K562 (cell line): ENCODE results near the gene NDUFAB1. TPM values are rescaled to one million over a fixed set of nuclear protein-coding genes. Genes with fewer than 3 reads are reported as not detected.
A peak's percentile ranks its signal among the peaks of the same experiment; 100 is the strongest.

Source experiments
- ATAC-seq: fragments of 200-7000 bp; cut with Tn5 transposase; 3 replicates; pipeline ENCODE4 v1.9.1; 2020; ENCODE audit warnings: moderate library complexity
- BruUV-seq: library from RNA; stranded (reverse); fragments of 400-500 nt; replicated peaks from 2 replicates; lab custom pipeline; 2021; lab: Mats Ljungman, UMichigan
- CTCF ChIA-PET: fragments of 300-600 bp; formaldehyde crosslinking; extraction: SDS; loops from one replicate; lab custom pipeline; 2021; ENCODE audit warnings: low intra/inter-chr PET ratio; lab: Yijun Ruan, JAX
- POLR2A ChIA-PET: fragments of 300-600, 350-650 bp; sonication (Branson Sonifier 250); formaldehyde crosslinking; extraction: SDS; loops from one replicate; lab custom pipeline; 2021; ENCODE audit warnings: antibody characterized with exemption, inconsistent platforms; lab: Yijun Ruan, JAX
- DNase-seq, 4 experiments: peaks; one replicate each; pipeline versions ENCODE4 v3.0.0 to v3.0.0-alpha.2; 2011 to 2018; ENCODE audit warnings: low spot score in 3 of 4, mixed read lengths in 3 of 4; ENCODE audit errors: extremely low read depth in 1 of 4
- FAIRE-seq: peaks from 2 replicates; lab custom pipeline; 2011; peaks lifted over from hg19 to GRCh38; lab: Jason Lieb, UNC
- H2AFZ ChIP-seq: 2 replicates; pipeline ENCODE4 v1.6.0; 2011; ENCODE audit warnings: low read depth, low read length, control low read depth, inconsistent platforms
- H3K27ac ChIP-seq: fragments of 200-600 bp; 3 replicates; pipeline ENCODE4 v1.8.0; 2011; ENCODE audit warnings: low read depth, mild to moderate bottlenecking, control low read depth, inconsistent platforms, low read length, moderate library complexity, mixed read lengths; ENCODE audit errors: extremely low read depth
- H3K27me3 ChIP-seq, 2 experiments: fragments of 300-600 bp in 1 of 2; 2 replicates in 1 of 2; 3 replicates in 1 of 2; pipeline versions ENCODE4 v1.6.0 to v1.8.0; 2011; ENCODE audit warnings: inconsistent platforms in 2 of 2, low read length in 2 of 2, mild to moderate bottlenecking in 1 of 2, mixed read lengths in 1 of 2, moderate library complexity in 1 of 2; ENCODE audit not compliant: control insufficient read depth in 2 of 2, insufficient read depth in 2 of 2
- H3K36me3 ChIP-seq: fragments of 300-600 bp; 3 replicates; pipeline ENCODE4 v1.8.0; 2011; ENCODE audit warnings: mild to moderate bottlenecking, low read length, inconsistent platforms; ENCODE audit not compliant: control insufficient read depth, insufficient read depth
- H3K4me1 ChIP-seq, 2 experiments: fragments of 200-600 bp in 1 of 2; replicated peaks in 1 of 2; 2 replicates in 1 of 2; 3 replicates in 1 of 2; pipeline versions ENCODE4 v1.5.1 to v1.8.0; 2011; ENCODE audit warnings: inconsistent platforms in 2 of 2, low read length in 2 of 2, mild to moderate bottlenecking in 1 of 2, mixed read lengths in 1 of 2, moderate library complexity in 1 of 2; ENCODE audit not compliant: control insufficient read depth in 2 of 2, insufficient read depth in 2 of 2
- H3K4me2 ChIP-seq: 2 replicates; pipeline ENCODE4 v1.6.1; 2011; ENCODE audit warnings: low read length, control low read depth, inconsistent platforms, mixed read lengths; ENCODE audit not compliant: insufficient read depth
- H3K4me3 ChIP-seq: fragments of 200-600 bp; sonication (generic), shearing (Covaris generic); 2 replicates; pipeline ENCODE4 v1.5.1; 2016; ENCODE audit warnings: control low read depth, inconsistent platforms
- H3K79me2 ChIP-seq: fragments of 200-600 bp; 3 replicates; pipeline ENCODE4 v1.8.0; 2011; ENCODE audit warnings: low read length, inconsistent platforms; ENCODE audit not compliant: control insufficient read depth, insufficient read depth
- H3K9ac ChIP-seq, 2 experiments: 2 replicates each; pipeline versions ENCODE4 v1.6.0 to v1.6.1; 2011; ENCODE audit warnings: low read depth in 2 of 2, low read length in 2 of 2, control low read depth in 1 of 2, inconsistent platforms in 1 of 2, mild to moderate bottlenecking in 1 of 2, mixed read lengths in 1 of 2; ENCODE audit not compliant: insufficient read depth in 1 of 2
- H3K9me1 ChIP-seq: one replicate; pipeline ENCODE4 v1.6.0; 2011; ENCODE audit warnings: inconsistent platforms, mild to moderate bottlenecking, low read length, moderate library complexity; ENCODE audit not compliant: control insufficient read depth, insufficient read depth
- H3K9me3 ChIP-seq: replicated peaks from 2 replicates; pipeline ENCODE4 v1.5.1; 2011; ENCODE audit warnings: low read depth, low read length, inconsistent platforms; ENCODE audit not compliant: control insufficient read depth, insufficient read depth
- H4K20me1 ChIP-seq: replicated peaks from 2 replicates; pipeline ENCODE4 v1.6.1; 2011; ENCODE audit warnings: low read length, inconsistent platforms, mixed read lengths; ENCODE audit not compliant: control insufficient read depth, insufficient read depth
- CEBPG ChIP-seq, 3 experiments: fragments of 200-800 bp in 1 of 3; sonication (Bioruptor generic) in 1 of 3; sonication (generic) in 1 of 3; formaldehyde crosslinking in 1 of 3; IDR thresholded peaks in 2 of 3; conservative IDR thresholded peaks in 1 of 3; 2 replicates each; pipeline versions ENCODE4 v1.6.1 to v1.8.0; 2016 to 2022; ENCODE audit warnings: missing compliant biosample characterization in 2 of 3, missing genetic modification characterization in 2 of 3, mild to moderate bottlenecking in 1 of 3, missing genetic modification reagents in 1 of 3
- CTCF ChIP-seq, 3 experiments: IDR thresholded peaks in 2 of 3; conservative IDR thresholded peaks in 1 of 3; 2 replicates each; pipeline ENCODE4 v1.5.1; 2011 to 2012; ENCODE audit warnings: low read length in 3 of 3, mild to moderate bottlenecking in 3 of 3, control low read depth in 2 of 3, improper control_type of control experiment in 1 of 3, inconsistent platforms in 1 of 3, low read depth in 1 of 3, mixed read lengths in 1 of 3, moderate library complexity in 1 of 3; ENCODE audit not compliant: insufficient read depth in 2 of 3
- GTF2A2 ChIP-seq: IDR thresholded peaks from 2 replicates; pipeline ENCODE4 v1.6.1; 2016; ENCODE audit warnings: mild to moderate bottlenecking, missing genetic modification characterization, missing compliant biosample characterization
- GTF2B ChIP-seq: IDR thresholded peaks from 2 replicates; pipeline ENCODE4 v1.6.1; 2011; ENCODE audit not compliant: insufficient read length; ENCODE audit errors: extremely low read depth
- KLF13 ChIP-seq: fragments of 450-650 bp; IDR thresholded peaks from 2 replicates; pipeline ENCODE4 v1.6.1; 2016; ENCODE audit warnings: missing genetic modification characterization, low read depth, mild to moderate bottlenecking, missing compliant biosample characterization, moderate library complexity, borderline replicate concordance
- MCM5 ChIP-seq: fragments of 450-650 bp; IDR thresholded peaks from 2 replicates; pipeline ENCODE4 v1.6.1; 2016; ENCODE audit warnings: low read depth
- TAF15 ChIP-seq: fragments of 200-400 bp; formaldehyde crosslinking; IDR thresholded peaks from 2 replicates; pipeline ENCODE4 v1.6.1; 2017; ENCODE audit warnings: mild to moderate bottlenecking, low read depth, low read length, moderate library complexity
- TCF3 ChIP-seq: sonication (generic); formaldehyde crosslinking; IDR thresholded peaks from 2 replicates; pipeline ENCODE4 v1.4.0; 2020; ENCODE audit warnings: mild to moderate bottlenecking, missing genetic modification reagents
- TOE1 ChIP-seq, 2 experiments: fragments of 450-650 bp in 1 of 2; sonication (generic) in 1 of 2; formaldehyde crosslinking in 1 of 2; IDR thresholded peaks; 2 replicates each; pipeline versions ENCODE4 v1.7.1 to v1.8.0; 2016 to 2022; ENCODE audit warnings: borderline replicate concordance in 2 of 2, mild to moderate bottlenecking in 2 of 2, antibody characterized with exemption in 1 of 2, inconsistent platforms in 1 of 2, low read depth in 1 of 2, missing genetic modification reagents in 1 of 2, moderate library complexity in 1 of 2
- ZNF133 ChIP-seq: fragments of 250-450 bp; sonication (Bioruptor Pico); IDR thresholded peaks from 2 replicates; pipeline ENCODE4 v1.4.0; 2020; ENCODE audit warnings: mild to moderate bottlenecking
- ZNF134 ChIP-seq: fragments of 250-450 bp; sonication (Bioruptor Pico); conservative IDR thresholded peaks from 2 replicates; pipeline ENCODE4 v1.4.0; 2020
- ZNF239 ChIP-seq: fragments of 250-450 bp; sonication (Bioruptor Pico); IDR thresholded peaks from 2 replicates; pipeline ENCODE4 v1.4.0; 2020; ENCODE audit warnings: mild to moderate bottlenecking
- ZNF695 ChIP-seq: fragments of 450-650 bp; formaldehyde crosslinking; IDR thresholded peaks from 2 replicates; pipeline ENCODE4 v1.4.0; 2020; ENCODE audit warnings: mild to moderate bottlenecking, moderate library complexity
- WGBS: fragments of 100-300 bp; shearing (Covaris generic); methylation state at CpG from one replicate; pipeline ENCODE4 v1.1.6; 2016; ENCODE audit warnings: low coverage, mixed read lengths; ENCODE audit not compliant: insufficient coverage; ENCODE audit errors: missing lambda C conversion rate; 5-methylcytosine and 5-hydroxymethylcytosine counted together
- in situ Hi-C: fragments of 300-500 bp; cut with MboI; formaldehyde crosslinking; loops from 4 replicates; pipeline ENCODE4 v1.15.0; 2018; ENCODE audit warnings: inconsistent platforms, mixed read lengths
- intact Hi-C: fragments of 100-400 bp; cut with micrococcal nuclease; formaldehyde crosslinking; loops from 2 replicates; pipeline ENCODE4 v1.14.2; 2022
- polyA plus RNA-seq, 8 experiments: library from polyadenylated mRNA; depleted of rRNA in 4 of 8; stranded (reverse) in 5 of 8; unstranded in 3 of 8; fragments of >200 nt; fragmentation: Nextera tagmentation in 2 of 8; fragmentation: Illumina TruSeq in 1 of 8; extraction: Ambion mirVana in 2 of 8; extraction: Trizol in 1 of 8; gene quantifications; 2 replicates each; pipeline versions ENCODE4 v1.2.1 to v1.2.3, GENCODE V29; 2011 to 2014; ENCODE audit warnings: inconsistent platforms in 1 of 8, missing spikeins in 1 of 8
- total RNA-seq, 7 experiments: library from RNA; depleted of rRNA in 6 of 7; stranded (reverse); fragments of >200 nt in 6 of 7; fragmentation: Illumina TruSeq in 2 of 7; extraction: Trizol in 2 of 7; gene quantifications; 2 replicates each; pipeline versions ENCODE4 v1.2.1 to v1.2.3, GENCODE V29; 2011 to 2021; ENCODE audit warnings: low replicate concordance in 1 of 7
- TF ChIP-seq, protein P1 (sequence below): fragments of 250-450 bp; sonication (Bioruptor Pico); IDR thresholded peaks from 2 replicates; pipeline ENCODE4 v1.4.0; 2020; ENCODE audit warnings: mild to moderate bottlenecking

The NDUFAB1 gene
- total and polyA plus RNA-seq, 9 of the 15 experiments (the other 6 are each of a cell fraction or from before 2014, with no cell fraction given): 123 to 481 (median 238) TPM

- H3K9me3 ChIP-seq: no peaks in the 10 kb centered on the region
- in situ Hi-C loops (no loop called here), intact Hi-C loops (no loop called here)
- no peaks in the 10 kb centered on the region for H3K79me2 ChIP-seq
- H3K4me1 ChIP-seq: no peaks in the 10 kb centered on the region
- H3K4me3 ChIP-seq: no peak overlapping the region
- H3K9me1 ChIP-seq: no peaks in the 10 kb centered on the region
- 85% methylated on average over 3 of the region's 3 CpGs for WGBS
- H4K20me1 ChIP-seq: no peaks in the 10 kb centered on the region
- H3K4me2 ChIP-seq: no peak overlapping the region
- no TSS peak for BruUV-seq
- TF ChIP-seq TCF3 (no peak), ZNF133 (CRISPR knock-in tag) (no peak), ZNF239 (no peak), ZNF695 (CRISPR knock-in tag) (no peak), TAF15 (no peak), GTF2B (no peak), GTF2A2 (tag) (no peak), KLF13 (no peak), TOE1 (IDR thresholded peaks at IDR 0.05; ENCODE audit: borderline replicate concordance) (no peak), TOE1 (CRISPR knock-in tag; IDR thresholded peaks at IDR 0.05; ENCODE audit: borderline replicate concordance, low read depth) (no peak), CTCF (IDR thresholded peaks at IDR 0.05 in 2 of 3, conservative IDR thresholded peaks at IDR 0.05 in 1 of 3; ENCODE audit: insufficient read depth in 2 of 3, low read depth in 1 of 3, low read length in 3 of 3) (no peak), ZNF134 (CRISPR knock-in tag) (no peak), MCM5 (no peak), CEBPG (CRISPR knock-in tag; IDR thresholded peaks at IDR 0.05) (no peak), CEBPG (tag; conservative IDR thresholded peaks at IDR 0.05 in 1 of 2, IDR thresholded peaks at IDR 0.05 in 1 of 2) (no peak)
- TF ChIP-seq, protein P1, sequence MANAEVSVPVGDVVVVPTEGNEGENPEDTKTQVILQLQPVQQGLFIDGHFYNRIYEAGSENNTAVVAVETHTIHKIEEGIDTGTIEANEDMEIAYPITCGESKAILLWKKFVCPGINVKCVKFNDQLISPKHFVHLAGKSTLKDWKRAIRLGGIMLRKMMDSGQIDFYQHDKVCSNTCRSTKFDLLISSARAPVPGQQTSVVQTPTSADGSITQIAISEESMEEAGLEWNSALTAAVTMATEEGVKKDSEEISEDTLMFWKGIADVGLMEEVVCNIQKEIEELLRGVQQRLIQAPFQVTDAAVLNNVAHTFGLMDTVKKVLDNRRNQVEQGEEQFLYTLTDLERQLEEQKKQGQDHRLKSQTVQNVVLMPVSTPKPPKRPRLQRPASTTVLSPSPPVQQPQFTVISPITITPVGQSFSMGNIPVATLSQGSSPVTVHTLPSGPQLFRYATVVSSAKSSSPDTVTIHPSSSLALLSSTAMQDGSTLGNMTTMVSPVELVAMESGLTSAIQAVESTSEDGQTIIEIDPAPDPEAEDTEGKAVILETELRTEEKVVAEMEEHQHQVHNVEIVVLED (CRISPR knock-in tag): no peak
- no peaks in the 10 kb centered on the region for H3K27me3 ChIP-seq
- CTCF ChIA-PET: no interaction called here
- DNase-seq (no peak), FAIRE-seq (no peak), ATAC-seq (peak; percentile 31; the same call in 1 of the 3 replicates)
- POLR2A ChIA-PET: interaction anchor here (0.9 to 2.7 kb wide), 3 partner anchors 8 to 74 kb away, joined by 3 to 19 read pairs (median 4); partner anchors contain the start of genes EARS2 and UBFD1
- no peak overlapping the region for H3K27ac ChIP-seq
- no peak overlapping the region for H3K9ac ChIP-seq
- H3K36me3 ChIP-seq: peaks cover 93% of the 10 kb centered on the region; the same call in 2 of the 3 replicates
- no peak overlapping the region for H2AFZ ChIP-seq
These were observed 28.5 kb downstream of the NDUFAB1 start for GRCh38 chr16:23567602-23568001.
